ENCODE results near the gene SHISA3.

SHISA3 gene

GRCh38 chr4:42360256-42360669, 37.0 kb upstream of the SHISA3 start:
- TF ChIP-seq TOX (CRISPR knock-in tag; IDR thresholded peaks at IDR 0.05; ENCODE audit: borderline replicate concordance) = no peak
- TF ChIP-seq ISL1 (CRISPR knock-in tag; IDR thresholded peaks at IDR 0.05) = peak; percentile 58
- peak; percentile 89; the same call in 1 of the 2 replicates for TF ChIP-seq TSHZ2 (CRISPR knock-in tag; IDR thresholded peaks at IDR 0.05)
- ATAC-seq = peak; percentile 35; the same call in 1 of the 3 replicates

GRCh38 chr4:42361456-42361855, 35.8 kb upstream of the SHISA3 start:
- TF ChIP-seq PATZ1 (CRISPR knock-in tag; IDR thresholded peaks at IDR 0.05; ENCODE audit: borderline replicate concordance) = no peak
- no peak for TF ChIP-seq TCF4 (CRISPR knock-in tag; IDR thresholded peaks at IDR 0.05; ENCODE audit: borderline replicate concordance)
- TF ChIP-seq ARNTL (CRISPR knock-in tag; IDR thresholded peaks at IDR 0.05; ENCODE audit: borderline replicate concordance, low read depth) = no peak
- no peak for TF ChIP-seq PPARA (CRISPR knock-in tag; IDR thresholded peaks at IDR 0.05; ENCODE audit: borderline replicate concordance)
- TF ChIP-seq ZFP30 (CRISPR knock-in tag; IDR thresholded peaks at IDR 0.05) = no peak
- TF ChIP-seq TSHZ2 (CRISPR knock-in tag; IDR thresholded peaks at IDR 0.05) = no peak
- TF ChIP-seq CSRNP3 (CRISPR knock-in tag; IDR thresholded peaks at IDR 0.05) = no peak
- TF ChIP-seq OSR1 (CRISPR knock-in tag; IDR thresholded peaks at IDR 0.05) = no peak
- TF ChIP-seq TOX (CRISPR knock-in tag; IDR thresholded peaks at IDR 0.05; ENCODE audit: borderline replicate concordance) = no peak
- no peak for TF ChIP-seq SNAI2 (CRISPR knock-in tag; IDR thresholded peaks at IDR 0.05)
- no peak for TF ChIP-seq ZC3H10 (CRISPR knock-in tag; IDR thresholded peaks at IDR 0.05)
- TF ChIP-seq BACH2 (CRISPR knock-in tag; IDR thresholded peaks at IDR 0.05; ENCODE audit: borderline replicate concordance) = no peak
- TF ChIP-seq GLIS3 (CRISPR knock-in tag; IDR thresholded peaks at IDR 0.05) = no peak
- no peak for TF ChIP-seq CREB5 (CRISPR knock-in tag; IDR thresholded peaks at IDR 0.05; ENCODE audit: low read depth)
- no peak for ATAC-seq

GRCh38 chr4:42362591-42362990, 34.7 kb upstream of the SHISA3 start:
- TF ChIP-seq TCF4 (CRISPR knock-in tag; IDR thresholded peaks at IDR 0.05; ENCODE audit: borderline replicate concordance) (no peak), TSHZ2 (CRISPR knock-in tag; IDR thresholded peaks at IDR 0.05) (no peak), TOX (CRISPR knock-in tag; IDR thresholded peaks at IDR 0.05; ENCODE audit: borderline replicate concordance) (no peak), RARB (CRISPR knock-in tag; IDR thresholded peaks at IDR 0.05) (no peak), ZFP3 (CRISPR knock-in tag; IDR thresholded peaks at IDR 0.05) (no peak), CSRNP3 (CRISPR knock-in tag; IDR thresholded peaks at IDR 0.05) (no peak)
- ATAC-seq = no peak
